ENCODE results near the gene PER1.

The PER1 gene

DNA sequence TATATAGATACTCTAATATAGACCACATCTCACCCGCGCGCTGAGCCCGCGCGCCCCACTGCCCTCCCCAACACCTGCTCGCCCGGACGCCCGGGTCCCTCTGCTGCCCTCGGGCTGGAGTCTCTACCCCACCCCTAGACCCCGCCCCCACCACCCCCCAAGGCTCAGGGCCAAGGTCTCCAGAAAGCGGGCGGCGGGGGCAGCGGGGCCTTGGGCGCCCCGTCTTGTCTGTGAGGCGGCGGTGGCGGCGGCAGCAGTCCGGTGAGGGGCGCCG is 30.9 kb downstream of the PER1 start:
- Mint-ChIP-seq H3K27me3 (ENCODE audit: low read depth) (peaks cover 90% of the 10 kb centered on the region), H3K4me1 (peaks cover 59% of the 10 kb centered on the region), H3K27ac (no peak overlapping the region), H3K4me3 (peak overlapping the region; percentile 93 to 98 (median 97)), H3K36me3 (ENCODE audit: low read depth) (no peaks in the 10 kb centered on the region), H3K9me3 (no peaks in the 10 kb centered on the region)
- TF ChIP-seq, protein P1, sequence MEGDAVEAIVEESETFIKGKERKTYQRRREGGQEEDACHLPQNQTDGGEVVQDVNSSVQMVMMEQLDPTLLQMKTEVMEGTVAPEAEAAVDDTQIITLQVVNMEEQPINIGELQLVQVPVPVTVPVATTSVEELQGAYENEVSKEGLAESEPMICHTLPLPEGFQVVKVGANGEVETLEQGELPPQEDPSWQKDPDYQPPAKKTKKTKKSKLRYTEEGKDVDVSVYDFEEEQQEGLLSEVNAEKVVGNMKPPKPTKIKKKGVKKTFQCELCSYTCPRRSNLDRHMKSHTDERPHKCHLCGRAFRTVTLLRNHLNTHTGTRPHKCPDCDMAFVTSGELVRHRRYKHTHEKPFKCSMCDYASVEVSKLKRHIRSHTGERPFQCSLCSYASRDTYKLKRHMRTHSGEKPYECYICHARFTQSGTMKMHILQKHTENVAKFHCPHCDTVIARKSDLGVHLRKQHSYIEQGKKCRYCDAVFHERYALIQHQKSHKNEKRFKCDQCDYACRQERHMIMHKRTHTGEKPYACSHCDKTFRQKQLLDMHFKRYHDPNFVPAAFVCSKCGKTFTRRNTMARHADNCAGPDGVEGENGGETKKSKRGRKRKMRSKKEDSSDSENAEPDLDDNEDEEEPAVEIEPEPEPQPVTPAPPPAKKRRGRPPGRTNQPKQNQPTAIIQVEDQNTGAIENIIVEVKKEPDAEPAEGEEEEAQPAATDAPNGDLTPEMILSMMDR (IDR thresholded peaks at IDR 0.05; ENCODE audit: unreplicated experiment in 3 of 3), result no peak

DNA sequence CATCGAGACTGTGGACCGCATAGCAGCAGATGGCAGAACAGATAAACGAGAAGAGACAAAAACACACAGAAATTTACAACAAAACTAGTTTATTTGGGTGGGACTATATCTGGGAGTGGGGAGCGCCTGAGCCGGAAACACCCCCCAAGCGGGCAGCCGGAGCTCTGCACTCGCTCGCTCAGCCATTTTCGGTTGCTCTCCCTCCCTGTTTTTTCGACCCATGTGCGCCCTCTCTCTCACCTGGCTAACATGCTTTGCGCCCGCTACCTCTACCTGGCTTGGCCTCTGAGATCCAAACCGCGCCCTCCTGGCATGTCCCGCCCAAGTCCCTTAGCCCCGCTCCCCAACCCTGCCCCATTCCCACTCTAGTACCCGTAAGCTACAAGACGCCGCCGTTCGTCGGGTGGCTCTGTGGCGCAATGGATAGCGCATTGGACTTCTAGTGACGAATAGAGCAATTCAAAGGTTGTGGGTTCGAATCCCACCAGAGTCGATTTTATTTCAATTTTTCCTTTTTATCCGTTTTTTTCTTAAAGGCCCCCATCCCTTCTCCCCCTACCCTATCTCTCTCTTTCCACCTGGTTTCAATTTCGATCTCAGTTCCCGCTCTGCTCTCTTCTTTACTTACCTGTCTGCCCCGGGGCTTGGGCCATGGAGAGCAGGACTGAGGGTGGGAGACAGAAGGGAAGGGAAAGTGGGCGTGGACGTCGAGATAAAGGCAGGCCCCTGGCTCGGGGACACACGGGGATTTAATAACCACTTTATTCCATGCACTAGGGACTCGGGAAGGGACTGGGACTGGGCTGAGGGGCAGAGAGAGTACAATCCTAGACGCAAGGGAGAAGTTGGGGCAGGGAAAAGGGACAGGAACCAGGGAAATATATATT is 31.4 kb downstream of the PER1 start:
- peaks cover 91% of the 10 kb centered on the region for H3K27me3 Mint-ChIP-seq (ENCODE audit: low read depth)
- TF ChIP-seq, protein P1 (IDR thresholded peaks at IDR 0.05; ENCODE audit: unreplicated experiment in 3 of 3), result peak in 2 of 3 experiments; percentile 26 to 33
- peak overlapping the region in 1 of 3 experiments; percentile 58 for H3K27ac Mint-ChIP-seq
- H3K36me3 Mint-ChIP-seq (ENCODE audit: low read depth), result no peaks in the 10 kb centered on the region
- H3K4me1 Mint-ChIP-seq, result peaks cover 53% of the 10 kb centered on the region
- no peaks in the 10 kb centered on the region for H3K9me3 Mint-ChIP-seq
- peak overlapping the region; percentile 93 to 98 (median 97) for H3K4me3 Mint-ChIP-seq

DNA sequence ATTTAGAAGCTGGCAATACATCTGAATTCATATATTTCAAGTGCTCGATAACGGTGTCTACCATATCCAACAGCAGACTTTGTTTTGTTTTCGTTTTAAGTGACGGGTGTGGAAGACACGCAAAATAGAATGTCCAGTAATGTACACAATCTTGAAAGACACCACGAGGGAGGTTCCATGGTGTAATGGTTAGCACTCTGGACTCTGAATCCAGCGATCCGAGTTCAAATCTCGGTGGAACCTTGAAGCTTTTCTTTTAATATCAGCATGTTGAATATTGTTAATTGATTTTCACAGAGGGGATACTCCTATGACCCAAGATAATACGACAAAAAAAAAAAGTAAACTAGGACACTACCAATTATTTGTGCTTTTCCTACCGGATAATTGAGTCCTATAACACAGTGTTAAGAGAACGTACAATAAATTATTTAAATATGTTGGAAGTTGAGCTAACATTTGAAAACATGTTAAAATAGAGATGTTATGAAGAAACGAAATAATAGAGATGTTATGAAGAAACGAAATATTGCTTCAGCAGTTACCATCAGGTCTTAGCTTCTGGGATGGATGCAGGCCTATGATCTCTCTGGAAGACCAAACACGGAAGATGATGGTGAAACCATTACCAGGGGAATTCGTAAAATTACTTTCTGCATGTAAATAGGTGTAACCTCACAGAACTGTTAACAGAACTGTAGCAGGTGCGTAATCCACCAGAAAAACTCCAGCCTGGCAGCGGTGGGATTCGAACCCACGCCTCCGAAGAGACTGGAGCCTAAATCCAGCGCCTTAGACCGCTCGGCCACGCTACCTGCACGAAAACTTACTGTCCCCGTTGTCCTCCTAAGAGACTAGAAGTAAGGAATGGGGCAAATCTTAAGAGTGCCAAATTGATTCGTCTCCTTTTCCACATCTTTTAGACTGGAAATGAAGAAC is 32.4 kb downstream of the PER1 start:
- no peaks in the 10 kb centered on the region for H3K36me3 Mint-ChIP-seq (ENCODE audit: low read depth)
- TF ChIP-seq, protein P1 (IDR thresholded peaks at IDR 0.05; ENCODE audit: unreplicated experiment in 3 of 3), result no peak
- peak overlapping the region; percentile 93 to 98 (median 97) for H3K4me3 Mint-ChIP-seq
- peaks cover 47% of the 10 kb centered on the region for H3K4me1 Mint-ChIP-seq
- peaks cover 91% of the 10 kb centered on the region for H3K27me3 Mint-ChIP-seq (ENCODE audit: low read depth)
- no peaks in the 10 kb centered on the region for H3K9me3 Mint-ChIP-seq
- H3K27ac Mint-ChIP-seq, result peak overlapping the region in 2 of 3 experiments; percentile 26 to 58

DNA sequence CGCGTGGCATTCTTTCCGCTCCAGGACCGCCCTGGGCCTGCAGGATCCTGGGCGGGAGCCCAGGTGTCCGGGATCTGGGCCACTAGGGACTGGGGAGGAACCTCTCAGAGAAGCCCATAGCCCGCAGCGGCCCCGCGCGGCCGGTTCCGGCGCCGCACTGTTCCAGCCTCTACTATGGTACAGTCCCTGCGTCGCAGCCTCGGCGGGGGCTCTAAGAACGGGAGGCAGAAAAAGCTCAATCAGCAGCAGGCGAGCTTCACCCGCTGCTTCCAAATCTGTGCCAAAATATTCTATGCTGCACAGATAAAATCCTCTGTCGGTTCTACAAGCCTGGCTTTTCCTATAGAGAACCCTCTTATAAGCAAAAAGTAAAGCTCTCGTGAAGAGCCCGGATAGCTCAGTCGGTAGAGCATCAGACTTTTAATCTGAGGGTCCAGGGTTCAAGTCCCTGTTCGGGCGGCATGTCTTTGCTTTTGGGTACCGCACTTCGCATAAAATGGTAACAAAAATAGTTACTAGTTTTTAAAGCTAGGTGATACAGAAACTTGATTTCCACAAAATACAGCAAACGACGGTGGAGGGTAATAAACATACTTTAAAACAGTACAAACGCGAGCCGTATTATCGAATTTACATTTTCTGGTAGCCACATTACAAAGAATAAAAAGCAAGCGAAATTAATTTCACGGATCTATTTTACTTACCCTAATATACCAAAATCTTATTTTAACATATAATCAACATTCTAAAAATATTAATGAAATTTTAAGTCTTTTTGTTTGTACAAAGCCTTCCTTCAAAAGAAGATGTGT is 33.2 kb downstream of the PER1 start:
- Mint-ChIP-seq H3K27me3 (ENCODE audit: low read depth) (peaks cover 91% of the 10 kb centered on the region), H3K4me3 (peak overlapping the region; percentile 93 to 98 (median 97)), H3K4me1 (peaks cover 38% of the 10 kb centered on the region), H3K27ac (peak overlapping the region; percentile 50 to 82 (median 78)), H3K36me3 (ENCODE audit: low read depth) (no peaks in the 10 kb centered on the region), H3K9me3 (no peaks in the 10 kb centered on the region)
- TF ChIP-seq, protein P1 (IDR thresholded peaks at IDR 0.05; ENCODE audit: unreplicated experiment in 3 of 3), result peak; percentile 87 to 89 (median 88)

DNA sequence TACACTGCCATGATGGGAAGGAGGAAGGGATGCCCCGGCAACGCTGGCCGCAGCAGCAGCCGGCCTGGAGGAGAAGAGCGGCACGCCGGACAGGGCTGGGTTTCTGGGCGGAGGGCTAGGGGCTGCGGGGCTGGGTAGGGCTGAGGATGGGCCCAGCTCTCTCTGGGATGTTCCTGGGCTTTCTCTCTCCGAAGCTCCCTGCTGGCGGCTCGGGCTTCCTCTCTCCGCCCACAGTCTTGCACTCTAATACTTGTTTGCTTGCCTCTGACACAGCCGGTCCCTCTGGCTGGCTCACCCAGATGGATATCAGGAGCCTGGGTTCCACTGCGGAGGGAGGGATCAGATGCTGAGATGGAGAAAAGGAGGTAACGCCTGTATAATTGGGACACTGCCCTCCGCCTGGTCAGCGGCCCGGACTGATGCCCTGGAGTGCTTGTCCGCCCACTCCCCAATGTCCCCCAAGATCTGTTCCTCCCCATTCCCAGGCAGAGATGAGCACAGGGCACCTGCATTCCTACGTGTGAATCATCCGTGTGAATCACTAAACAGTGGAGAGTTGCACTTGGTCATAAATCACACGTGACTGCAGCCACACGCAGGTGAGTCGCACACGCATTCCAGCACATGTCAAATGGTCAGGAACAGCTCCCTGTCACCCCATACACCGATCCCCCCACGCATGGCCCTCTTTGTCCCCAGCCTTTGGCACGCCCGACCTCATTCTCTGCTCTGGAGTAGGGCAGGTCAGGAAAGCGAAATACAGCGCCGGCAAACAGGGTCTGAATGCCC is 34.0 kb downstream of the PER1 start, which contains the start of gene ALOXE3:
TSS of gene ALOXE3 (minus strand) at position 535 of the 789 bp plus-strand sequence. CDS start at position 11, 524 bp downstream.
- Mint-ChIP-seq H3K27me3 (ENCODE audit: low read depth) (peaks cover 91% of the 10 kb centered on the region), H3K4me3 (peak within 1 kb of the TSS; percentile 93 to 98 (median 97)), H3K36me3 (ENCODE audit: low read depth) (no peaks in the 10 kb centered on the region), H3K9me3 (no peaks in the 10 kb centered on the region), H3K27ac (peak within 1 kb of the TSS; percentile 50 to 82 (median 78)), H3K4me1 (peaks cover 31% of the 10 kb centered on the region)
- TF ChIP-seq, protein P1 (IDR thresholded peaks at IDR 0.05; ENCODE audit: unreplicated experiment in 3 of 3), result no peak

All from nephron (organoid).